Measurements from ENCODE around the gene INPP5K. TPM values are rescaled to one million over a fixed set of nuclear protein-coding genes. Genes with fewer than 3 reads are reported as not detected.

INPP5K gene
- total RNA-seq, 2 donors from 2014 or later: 27.6 to 35.5 TPM

DNA sequence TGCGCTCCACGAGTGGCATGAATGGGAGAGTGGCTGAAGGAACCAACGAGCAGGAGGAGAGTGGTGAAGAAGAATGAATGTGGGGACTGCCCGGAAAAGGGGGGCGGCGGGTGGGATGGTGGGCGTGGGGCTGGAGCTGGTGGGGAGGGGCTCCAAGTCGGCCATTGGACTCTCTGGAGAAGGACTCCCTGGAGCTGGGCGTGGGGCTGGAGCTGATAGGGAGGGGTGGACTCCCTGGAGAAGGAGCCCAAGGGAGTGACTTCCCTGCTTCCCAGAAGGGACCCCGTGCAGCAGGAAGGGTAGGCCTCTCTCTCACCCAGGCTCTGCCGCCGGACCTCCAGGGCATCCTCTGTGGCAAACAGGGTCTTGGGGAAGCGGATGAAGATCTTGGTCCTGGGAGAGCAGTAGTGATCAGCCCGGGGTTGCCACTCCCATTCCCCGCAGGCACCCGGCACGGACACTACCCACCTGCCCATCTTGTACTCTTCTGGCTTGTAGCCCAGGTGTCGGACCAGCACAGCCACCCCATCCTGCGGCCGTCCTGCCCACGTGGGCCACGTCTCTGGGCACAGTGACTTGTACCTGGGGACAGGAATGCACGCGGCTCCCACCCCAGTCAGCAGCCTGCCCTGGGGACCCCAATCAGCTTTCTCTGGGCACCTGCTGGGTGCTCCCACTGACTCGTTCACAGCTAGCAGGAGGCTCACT, 45.5 kb downstream of the INPP5K start:
- no peak for DNase-seq
- TF ChIP-seq, protein P1, sequence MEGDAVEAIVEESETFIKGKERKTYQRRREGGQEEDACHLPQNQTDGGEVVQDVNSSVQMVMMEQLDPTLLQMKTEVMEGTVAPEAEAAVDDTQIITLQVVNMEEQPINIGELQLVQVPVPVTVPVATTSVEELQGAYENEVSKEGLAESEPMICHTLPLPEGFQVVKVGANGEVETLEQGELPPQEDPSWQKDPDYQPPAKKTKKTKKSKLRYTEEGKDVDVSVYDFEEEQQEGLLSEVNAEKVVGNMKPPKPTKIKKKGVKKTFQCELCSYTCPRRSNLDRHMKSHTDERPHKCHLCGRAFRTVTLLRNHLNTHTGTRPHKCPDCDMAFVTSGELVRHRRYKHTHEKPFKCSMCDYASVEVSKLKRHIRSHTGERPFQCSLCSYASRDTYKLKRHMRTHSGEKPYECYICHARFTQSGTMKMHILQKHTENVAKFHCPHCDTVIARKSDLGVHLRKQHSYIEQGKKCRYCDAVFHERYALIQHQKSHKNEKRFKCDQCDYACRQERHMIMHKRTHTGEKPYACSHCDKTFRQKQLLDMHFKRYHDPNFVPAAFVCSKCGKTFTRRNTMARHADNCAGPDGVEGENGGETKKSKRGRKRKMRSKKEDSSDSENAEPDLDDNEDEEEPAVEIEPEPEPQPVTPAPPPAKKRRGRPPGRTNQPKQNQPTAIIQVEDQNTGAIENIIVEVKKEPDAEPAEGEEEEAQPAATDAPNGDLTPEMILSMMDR (IDR thresholded peaks at IDR 0.05): no peak
- Histone ChIP-seq H3K4me1 (no peaks in the 10 kb centered on the region), H3K9me3 (no peaks in the 10 kb centered on the region), H3K27me3 (no peaks in the 10 kb centered on the region), H3K27ac (no peak overlapping the region), H3K9ac (ENCODE audit: low read depth in 2 of 2, low read length in 2 of 2) (no peak overlapping the region), H3K4me3 (no peak overlapping the region), H3K36me3 (peaks cover 17% of the 10 kb centered on the region)
- intact Hi-C loops (cut with DNase I): no loop called here

DNA sequence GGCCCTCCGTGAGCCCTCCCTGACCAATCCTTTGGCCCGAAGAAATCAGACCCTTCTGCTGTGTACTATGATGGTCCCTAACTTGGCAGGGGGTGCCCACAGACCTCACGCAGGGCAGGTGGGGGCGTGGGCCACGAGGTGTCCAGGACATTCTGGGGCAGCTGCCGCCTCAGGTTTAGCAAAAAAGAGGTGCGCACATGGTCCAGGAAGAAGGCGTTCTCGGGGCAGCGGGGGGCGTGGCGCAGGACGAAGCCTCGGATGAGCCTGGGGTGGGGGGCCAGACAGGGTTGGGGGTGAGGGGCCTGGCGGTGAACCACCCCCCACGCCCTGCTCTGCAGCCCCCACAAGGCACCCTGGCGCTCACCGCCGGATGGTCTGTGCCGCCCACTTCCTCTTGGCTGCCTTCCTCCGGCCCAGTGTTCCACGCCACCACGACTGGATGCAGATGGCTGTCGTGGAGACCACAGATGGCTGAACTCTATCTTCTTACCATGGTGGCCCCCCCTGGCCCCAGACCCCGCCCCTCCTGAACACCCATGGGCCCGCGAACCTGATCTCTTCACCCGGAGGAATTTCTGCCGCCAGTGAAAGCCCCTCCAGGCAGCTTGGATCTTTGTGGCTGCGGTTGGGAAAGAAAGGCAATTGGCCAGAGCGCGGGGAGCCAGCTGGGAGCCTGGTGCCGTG, 46.2 kb downstream of the INPP5K start:
- TF ChIP-seq, protein P1 (IDR thresholded peaks at IDR 0.05): no peak
- H3K27me3 ChIP-seq: no peaks in the 10 kb centered on the region
- H3K36me3 ChIP-seq: peaks cover 15% of the 10 kb centered on the region
- H3K9me3 ChIP-seq: no peaks in the 10 kb centered on the region
- intact Hi-C loops (cut with DNase I): no loop called here
- no peak overlapping the region for H3K4me3 ChIP-seq
- DNase-seq: no peak
- H3K27ac ChIP-seq: no peak overlapping the region
- H3K9ac ChIP-seq (ENCODE audit: low read depth in 2 of 2, low read length in 2 of 2): no peak overlapping the region
- no peaks in the 10 kb centered on the region for H3K4me1 ChIP-seq

DNA sequence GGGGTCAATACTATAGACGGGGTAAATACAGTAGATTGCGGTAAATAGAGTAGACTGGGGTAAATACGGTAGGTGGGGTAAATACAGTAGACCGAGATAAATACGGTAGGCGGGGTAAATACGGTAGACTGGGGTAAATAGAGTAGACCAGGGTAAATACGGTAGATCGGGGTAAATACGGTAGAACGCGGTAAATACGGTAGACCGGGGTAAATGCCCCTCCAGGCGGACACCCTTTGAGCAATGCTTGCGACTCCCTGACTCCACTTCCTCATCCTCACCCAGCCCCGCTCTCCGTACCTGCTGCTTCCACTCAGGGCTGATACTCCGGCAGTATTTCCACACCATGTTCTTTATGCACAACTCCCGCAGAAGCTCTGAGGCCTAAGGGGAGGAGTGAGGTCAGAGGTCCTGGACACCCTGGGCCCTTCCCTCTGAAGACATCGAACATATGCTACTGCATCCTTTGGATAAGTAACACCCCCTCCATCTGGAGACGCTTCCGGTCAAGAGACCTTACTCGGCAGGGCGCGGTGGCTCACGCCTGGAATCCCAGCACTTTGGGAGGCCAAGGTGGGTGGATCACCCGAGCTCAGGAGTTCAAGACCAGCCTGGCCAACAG, 47.1 kb downstream of the INPP5K start:
- no peak overlapping the region for H3K4me3 ChIP-seq
- H3K9ac ChIP-seq (ENCODE audit: low read depth in 2 of 2, low read length in 2 of 2): no peak overlapping the region
- no peaks in the 10 kb centered on the region for H3K9me3 ChIP-seq
- no peak for DNase-seq
- no peaks in the 10 kb centered on the region for H3K4me1 ChIP-seq
- H3K27ac ChIP-seq: no peak overlapping the region
- intact Hi-C loops (cut with DNase I): no loop called here
- H3K36me3 ChIP-seq: peaks cover 11% of the 10 kb centered on the region
- TF ChIP-seq, protein P1 (IDR thresholded peaks at IDR 0.05): no peak
- no peaks in the 10 kb centered on the region for H3K27me3 ChIP-seq

DNA sequence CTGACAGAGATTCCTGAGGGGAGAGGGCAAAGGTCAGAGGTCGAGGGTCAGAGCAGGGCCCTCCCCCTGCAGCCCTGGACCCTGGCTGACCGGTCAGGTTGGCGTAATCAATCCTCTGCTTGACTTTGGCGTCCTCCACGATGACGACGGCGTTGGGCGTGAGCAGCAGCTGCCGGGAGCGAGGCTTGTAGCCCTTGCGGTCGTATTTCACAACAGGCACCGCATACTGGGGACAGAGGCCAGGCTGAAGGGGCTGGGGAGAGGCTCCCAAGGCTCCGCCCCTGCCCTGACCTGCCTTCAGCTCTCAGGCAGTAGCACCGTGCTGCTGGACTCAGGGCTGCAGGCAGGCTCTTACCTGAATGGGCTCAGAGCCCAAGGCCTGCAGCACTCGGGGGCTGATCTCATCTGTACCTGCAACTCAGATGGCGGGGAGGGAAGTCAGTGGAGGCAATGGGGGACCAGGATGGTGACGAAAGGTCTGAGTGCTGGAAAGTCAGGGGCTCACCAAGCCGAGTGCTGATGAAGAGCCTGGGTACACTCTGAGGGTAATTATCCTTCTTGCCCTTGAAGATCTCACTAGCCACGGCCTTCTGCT, 48.4 kb downstream of the INPP5K start:
- Histone ChIP-seq H3K9me3 (no peaks in the 10 kb centered on the region), H3K4me1 (no peaks in the 10 kb centered on the region), H3K27me3 (no peaks in the 10 kb centered on the region), H3K27ac (no peak overlapping the region), H3K36me3 (peaks cover 11% of the 10 kb centered on the region), H3K9ac (ENCODE audit: low read depth in 2 of 2, low read length in 2 of 2) (no peak overlapping the region), H3K4me3 (no peak overlapping the region)
- DNase-seq: no peak
- intact Hi-C loops (cut with DNase I): no loop called here
- TF ChIP-seq, protein P1 (IDR thresholded peaks at IDR 0.05): no peak

DNA sequence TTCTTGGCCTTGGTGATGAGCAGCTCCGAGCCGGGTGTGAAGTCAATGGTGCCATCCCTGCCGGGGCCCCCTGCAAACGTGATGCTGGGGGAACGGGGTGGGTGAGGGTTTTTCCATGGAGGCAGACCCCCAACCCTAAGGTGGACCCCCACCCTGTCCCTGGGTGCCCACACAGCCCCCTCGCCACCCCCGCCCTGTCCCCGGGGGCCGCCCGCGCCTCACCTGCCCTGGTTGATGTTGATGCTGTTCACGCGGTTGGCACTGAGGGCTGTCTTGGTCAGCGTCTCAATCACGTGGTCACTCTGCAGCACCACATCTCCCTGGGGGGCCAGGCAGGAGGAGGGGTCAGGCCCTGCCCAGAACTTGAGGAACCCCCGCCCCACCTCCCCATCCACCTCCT, 49.2 kb downstream of the INPP5K start:
- Histone ChIP-seq H3K9me3 (no peaks in the 10 kb centered on the region), H3K36me3 (peaks cover 11% of the 10 kb centered on the region), H3K4me3 (no peak overlapping the region), H3K4me1 (peaks cover 6% of the 10 kb centered on the region), H3K27me3 (no peaks in the 10 kb centered on the region), H3K27ac (no peak overlapping the region), H3K9ac (ENCODE audit: low read depth in 2 of 2, low read length in 2 of 2) (no peak overlapping the region)
- intact Hi-C loops (cut with DNase I): no loop called here
- DNase-seq: no peak
- TF ChIP-seq, protein P1 (IDR thresholded peaks at IDR 0.05): no peak

Measured in colonic mucosa (tissue), 4 donors.